ENCODE results near the gene ASB16. TPM values are rescaled to one million over a fixed set of nuclear protein-coding genes. Genes with fewer than 3 reads are reported as not detected.
A peak's percentile ranks its signal among the peaks of the same experiment; 100 is the strongest.

The ASB16 gene
- total RNA-seq, 1 experiment from 2014 or later, result 0.37 TPM

DNA sequence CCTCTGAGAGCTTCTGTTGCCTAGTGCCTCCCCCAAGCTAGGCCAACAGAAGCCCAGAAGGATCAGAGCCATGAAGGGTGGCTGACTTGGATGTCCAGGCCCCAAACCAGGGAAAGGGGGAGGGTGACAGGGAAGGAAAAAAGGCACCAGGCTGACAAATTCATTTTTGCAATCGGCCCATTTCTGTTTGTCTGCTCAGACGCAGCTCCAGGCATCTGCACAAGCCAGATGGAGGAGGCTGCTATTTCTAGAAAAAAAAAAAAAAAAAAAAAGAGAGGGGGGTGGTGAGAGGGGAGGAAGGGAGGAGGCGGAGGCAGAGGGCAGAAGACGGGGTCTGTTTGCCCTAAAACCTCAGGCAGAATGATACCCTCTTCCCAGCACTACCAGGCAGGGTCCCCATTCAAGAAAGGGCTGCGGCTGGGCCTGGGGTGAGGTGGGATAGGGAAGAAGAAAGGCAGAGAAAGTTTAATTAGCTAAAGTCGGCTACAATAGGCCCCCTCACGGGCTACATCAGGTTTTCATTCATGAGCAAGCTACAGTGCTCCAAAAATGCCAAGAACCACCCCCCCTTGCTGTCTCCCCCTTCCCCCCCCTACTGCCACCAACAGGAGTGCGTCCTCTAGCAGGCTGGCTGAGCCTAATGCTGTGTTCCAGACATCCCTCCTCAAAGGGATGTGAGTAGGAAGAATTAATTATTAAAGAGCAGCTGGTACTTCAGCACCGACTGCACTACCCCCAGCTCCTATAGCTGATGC, 49.5 kb upstream of the ASB16 start (continued):
- no peak for TF ChIP-seq ZBTB33 (IDR thresholded peaks at IDR 0.05; ENCODE audit: extremely low read depth, insufficient replicate concordance, low read length)
- TF ChIP-seq ZNF274 (IDR thresholded peaks at IDR 0.05; ENCODE audit: low read depth, low read length), result no peak
- TF ChIP-seq EZH2phosphoT487 (IDR thresholded peaks at IDR 0.05; ENCODE audit: borderline replicate concordance), result no peak
- TF ChIP-seq CEBPB (IDR thresholded peaks at IDR 0.05; ENCODE audit: low read depth), result no peak
- TF ChIP-seq SIN3A (IDR thresholded peaks at IDR 0.05; ENCODE audit: low read depth), result no peak
- no peak for TF ChIP-seq ZFX (IDR thresholded peaks at IDR 0.05)

- ChIA-PET RAD21 (ENCODE audit: low non-redundant PET in 1 of 2, low total read pairs in 2 of 2, uncharacterized antibody in 2 of 2, unreplicated experiment in 2 of 2) (no interaction called here), CTCF (interaction anchor here (0.6 to 2.4 kb wide), 2 partner anchors 11 to 25 kb away, joined by 3 to 13 read pairs; no protein-coding TSS in a partner anchor), POLR2A (no interaction called here)
- Histone ChIP-seq H3K9ac (ENCODE audit: low read length) (peak overlapping the region; percentile 74), H3K4me1 (ENCODE audit: control insufficient read depth in 1 of 2, insufficient read depth in 2 of 2, low read length in 2 of 2) (peaks cover 14 to 36% of the 10 kb centered on the region in 2 experiments), H3K27ac (ENCODE audit: low read depth, low read length) (no peak overlapping the region), H3K36me3 (ENCODE audit: control insufficient read depth in 1 of 2, insufficient read depth in 2 of 2, low read length in 2 of 2) (no peaks in the 10 kb centered on the region), H4K20me1 (ENCODE audit: insufficient read depth) (no peaks in the 10 kb centered on the region), H3K27me3 (ENCODE audit: insufficient read depth, low read length) (no peaks in the 10 kb centered on the region), H3K4me2 (ENCODE audit: low read length) (peak overlapping the region; percentile 82), H3K9me3 (ENCODE audit: control insufficient read depth in 1 of 2, insufficient read depth in 1 of 2, low read depth in 1 of 2, low read length in 2 of 2) (no peaks in the 10 kb centered on the region), H3K9me2 (ENCODE audit: insufficient read depth) (no peaks in the 10 kb centered on the region), H2AFZ (ENCODE audit: low read depth, low read length, poor library complexity, severe bottlenecking) (no peak overlapping the region), H3K79me2 (ENCODE audit: insufficient read depth, low read length) (peaks cover 8% of the 10 kb centered on the region; the same call in 1 of the 2 replicates), H3K4me3 (replicated peaks in 1 of 2; ENCODE audit: low read depth in 1 of 2, low read length in 2 of 2) (peak overlapping the region; percentile 65 to 85)
- BruUV-seq (replicated peaks), result TSS peak; percentile 63
- no peak for ATAC-seq
- intact Hi-C loops (cut with micrococcal nuclease), result no loop called here
- no peak for DNase-seq (ENCODE audit: low read depth, low spot score)
- TF ChIP-seq CEBPB (IDR thresholded peaks at IDR 0.05; ENCODE audit: low read depth) (no peak), EGR1 (IDR thresholded peaks at IDR 0.05; ENCODE audit: low read depth) (no peak), FOSL1 (IDR thresholded peaks at IDR 0.05; ENCODE audit: low read depth) (no peak), SRF (IDR thresholded peaks at IDR 0.05; ENCODE audit: low read depth) (no peak), REST (IDR thresholded peaks at IDR 0.05; ENCODE audit: low read depth) (no peak), TCF7L2 (IDR thresholded peaks at IDR 0.05; ENCODE audit: borderline replicate concordance, extremely low read depth, insufficient read depth, insufficient read length) (no peak), SIN3A (IDR thresholded peaks at IDR 0.05; ENCODE audit: low read depth) (no peak)
Measured at GRCh38 chr17:44121997-44122815, 48.3 kb upstream of the ASB16 start.

Measured in HCT116 (cell line).